Measurements from ENCODE around the gene NR2F2. TPM values are rescaled to one million over a fixed set of nuclear protein-coding genes. Genes with fewer than 3 reads are reported as not detected.

The NR2F2 gene
- total RNA-seq, 2 donors from 2014 or later = 31.8 to 49.8 TPM

- Histone ChIP-seq H3K36me3 (no peaks in the 10 kb centered on the region), H3K4me1 (ENCODE audit: control insufficient read depth in 1 of 2, low read depth in 2 of 2) (peaks cover 0 to 52% of the 10 kb centered on the region in 2 donors), H3K27ac (peak overlapping the region; percentile 65 to 95), H3K4me3 (peak overlapping the region; percentile 80), H3K27me3 (replicated peaks; ENCODE audit: insufficient read depth) (no peaks in the 10 kb centered on the region), H3K9me3 (no peaks in the 10 kb centered on the region)
- DNase-seq (ENCODE audit: low spot score) (no peak), ATAC-seq (ENCODE audit: insufficient number of reproducible peaks, low FRiP score, low read depth) (peak; percentile 52)
- peak; percentile 65 for TF ChIP-seq CTCF (IDR thresholded peaks at IDR 0.05)
Measured at GRCh38 chr15:96345560-96346399, 15.3 kb downstream of the NR2F2 start.

- H3K9me3 ChIP-seq = no peaks in the 10 kb centered on the region
- peak overlapping the region; percentile 80 for H3K4me3 ChIP-seq
- H3K4me1 ChIP-seq (ENCODE audit: control insufficient read depth in 1 of 2, low read depth in 2 of 2) = peaks cover 0 to 50% of the 10 kb centered on the region in 2 donors
- no peaks in the 10 kb centered on the region for H3K27me3 ChIP-seq (replicated peaks; ENCODE audit: insufficient read depth)
- no peaks in the 10 kb centered on the region for H3K36me3 ChIP-seq
- peak overlapping the region; percentile 65 to 95 for H3K27ac ChIP-seq
- ATAC-seq (ENCODE audit: insufficient number of reproducible peaks, low FRiP score, low read depth) (no peak), DNase-seq (ENCODE audit: low spot score) (no peak)
- TF ChIP-seq CTCF (IDR thresholded peaks at IDR 0.05) = no peak
Measured at GRCh38 chr15:96346409-96346970, 16.0 kb downstream of the NR2F2 start.

GRCh38 chr15:96347181-96348111 is 16.9 kb downstream of the NR2F2 start:
- no peak for ATAC-seq (ENCODE audit: insufficient number of reproducible peaks, low FRiP score, low read depth)
- no peaks in the 10 kb centered on the region for H3K36me3 ChIP-seq
- no peak for TF ChIP-seq CTCF (IDR thresholded peaks at IDR 0.05)
- peak overlapping the region; percentile 7 for H3K4me3 ChIP-seq
- H3K27ac ChIP-seq = peak overlapping the region in 1 of 2 donors; percentile 32
- no peaks in the 10 kb centered on the region for H3K27me3 ChIP-seq (replicated peaks; ENCODE audit: insufficient read depth)
- no peak for DNase-seq (ENCODE audit: low spot score)
- H3K4me1 ChIP-seq (ENCODE audit: control insufficient read depth in 1 of 2, low read depth in 2 of 2) = peaks cover 0 to 41% of the 10 kb centered on the region in 2 donors
- no peaks in the 10 kb centered on the region for H3K9me3 ChIP-seq

GRCh38 chr15:96348112-96349027 is 17.9 kb downstream of the NR2F2 start:
- no peak for TF ChIP-seq CTCF (IDR thresholded peaks at IDR 0.05)
- Histone ChIP-seq H3K36me3 (no peaks in the 10 kb centered on the region), H3K9me3 (no peaks in the 10 kb centered on the region), H3K4me3 (no peak overlapping the region), H3K27ac (no peak overlapping the region), H3K27me3 (replicated peaks; ENCODE audit: insufficient read depth) (no peaks in the 10 kb centered on the region), H3K4me1 (ENCODE audit: control insufficient read depth in 1 of 2, low read depth in 2 of 2) (peaks cover 0 to 33% of the 10 kb centered on the region in 2 donors)
- no peak for ATAC-seq (ENCODE audit: insufficient number of reproducible peaks, low FRiP score, low read depth)
- DNase-seq (ENCODE audit: low spot score) = no peak

All from thoracic aorta (tissue), 2 donors.